Stimulated activated naive B cell treated with anti-CD40 and anti-IgM and Interleukin-4, amounts not matched to agents 10 μg/mL and 1 μg/mL and 100 μg/mL, for 72 hours (primary cell): Measurements from ENCODE around the gene ASCC1.

Source experiments
- ATAC-seq, 2 donors: fragments of 150-1000 bp; cut with Tn5 transposase; replicated peaks; 2 replicates each; pipeline ENCODE4 v1.10.0; 2021; ENCODE audit warnings: moderate library complexity in 1 of 2
- DNase-seq: peaks from one replicate; pipeline ENCODE4 v3.0.0; 2021
- H3K27ac Mint-ChIP-seq: one replicate; pipeline ENCODE4 v1.8.0; 2022; ENCODE audit warnings: mild to moderate bottlenecking, mixed read lengths
- H3K27me3 Mint-ChIP-seq, 2 donors: one replicate each; pipeline ENCODE4 v1.8.0; 2022; ENCODE audit warnings: mixed read lengths in 2 of 2
- H3K36me3 Mint-ChIP-seq, 2 donors: one replicate each; pipeline ENCODE4 v1.8.0; 2022; ENCODE audit warnings: mixed read lengths in 2 of 2, mild to moderate bottlenecking in 1 of 2
- H3K4me1 Mint-ChIP-seq, 2 donors: one replicate each; pipeline ENCODE4 v1.8.0; 2022; ENCODE audit warnings: mixed read lengths in 2 of 2, mild to moderate bottlenecking in 1 of 2
- H3K4me3 Mint-ChIP-seq, 2 donors: one replicate each; pipeline ENCODE4 v1.8.0; 2022; ENCODE audit warnings: mild to moderate bottlenecking in 2 of 2, mixed read lengths in 2 of 2, moderate library complexity in 1 of 2
- H3K9me3 Mint-ChIP-seq, 2 donors: one replicate each; pipeline ENCODE4 v1.8.0; 2022; ENCODE audit warnings: mixed read lengths in 2 of 2, mild to moderate bottlenecking in 1 of 2

The ASCC1 gene

GRCh38 chr10:72215611-72216549, at the start of gene ASCC1, which contains the start of gene ANAPC16:
Gene ASCC1, minus strand, starts transcription at chr10:72216276. Its CDS starts 2,978 bp downstream, at chr10:72213298.
Gene ANAPC16, plus strand, starts transcription at chr10:72216012. Its CDS starts 7,903 bp downstream, at chr10:72223915.
- Mint-ChIP-seq H3K27me3 (no peaks in the 10 kb centered on the region), H3K27ac (peak within 1 kb of the TSS; percentile 100), H3K36me3 (peaks cover 25 to 37% of the 10 kb centered on the region in 2 donors), H3K9me3 (no peaks in the 10 kb centered on the region), H3K4me1 (peaks cover 23 to 43% of the 10 kb centered on the region in 2 donors), H3K4me3 (peak within 1 kb of the TSS; percentile 88 to 94)
- DNase-seq (peak; percentile 94), ATAC-seq (peak; percentile 74 to 85)

- H3K9me3 Mint-ChIP-seq: no peaks in the 10 kb centered on the region
- ATAC-seq (no peak), DNase-seq (no peak)
- no peaks in the 10 kb centered on the region for H3K27me3 Mint-ChIP-seq
- H3K27ac Mint-ChIP-seq: no peak overlapping the region
- peaks cover 17 to 33% of the 10 kb centered on the region in 2 donors for H3K4me1 Mint-ChIP-seq
- no peaks in the 10 kb centered on the region for H3K36me3 Mint-ChIP-seq
- H3K4me3 Mint-ChIP-seq: no peak overlapping the region
Observed at GRCh38 chr10:72265508-72265907, 49.4 kb upstream of the ASCC1 start.

- H3K4me3 Mint-ChIP-seq: no peak overlapping the region
- H3K4me1 Mint-ChIP-seq: peaks cover 24 to 37% of the 10 kb centered on the region in 2 donors
- no peaks in the 10 kb centered on the region for H3K9me3 Mint-ChIP-seq
- H3K36me3 Mint-ChIP-seq: no peaks in the 10 kb centered on the region
- H3K27me3 Mint-ChIP-seq: no peaks in the 10 kb centered on the region
- DNase-seq (no peak), ATAC-seq (no peak)
- H3K27ac Mint-ChIP-seq: no peak overlapping the region
Observed at GRCh38 chr10:72264536-72264935, 48.5 kb upstream of the ASCC1 start.

GRCh38 chr10:72263613-72264241, 47.7 kb upstream of the ASCC1 start:
- DNase-seq: no peak
- Mint-ChIP-seq H3K36me3 (no peaks in the 10 kb centered on the region), H3K9me3 (no peaks in the 10 kb centered on the region), H3K27ac (peak overlapping the region; percentile 38), H3K4me3 (no peak overlapping the region), H3K4me1 (peaks cover 28 to 44% of the 10 kb centered on the region in 2 donors), H3K27me3 (no peaks in the 10 kb centered on the region)
- ATAC-seq: no peak

GRCh38 chr10:72261784-72262404, 45.8 kb upstream of the ASCC1 start:
- peak overlapping the region; percentile 97 for H3K27ac Mint-ChIP-seq
- DNase-seq (no peak), ATAC-seq (peak; percentile 22 to 31)
- H3K9me3 Mint-ChIP-seq: no peaks in the 10 kb centered on the region
- H3K27me3 Mint-ChIP-seq: no peaks in the 10 kb centered on the region
- no peaks in the 10 kb centered on the region for H3K36me3 Mint-ChIP-seq
- H3K4me3 Mint-ChIP-seq: peak overlapping the region; percentile 90 to 93
- H3K4me1 Mint-ChIP-seq: peaks cover 37 to 57% of the 10 kb centered on the region in 2 donors

- ATAC-seq (peak; percentile 70 to 73), DNase-seq (peak; percentile 75)
- Mint-ChIP-seq H3K4me3 (peak overlapping the region; percentile 90 to 93), H3K4me1 (peaks cover 40 to 64% of the 10 kb centered on the region in 2 donors), H3K9me3 (no peaks in the 10 kb centered on the region), H3K36me3 (no peaks in the 10 kb centered on the region), H3K27ac (peak overlapping the region; percentile 97), H3K27me3 (no peaks in the 10 kb centered on the region)
Observed at GRCh38 chr10:72260976-72261783, 45.1 kb upstream of the ASCC1 start.

GRCh38 chr10:72260239-72260975, 44.3 kb upstream of the ASCC1 start:
- H3K4me3 Mint-ChIP-seq: peak overlapping the region; percentile 90 to 93
- H3K27me3 Mint-ChIP-seq: no peaks in the 10 kb centered on the region
- ATAC-seq (peak; percentile 61 to 69), DNase-seq (peak; percentile 76)
- H3K36me3 Mint-ChIP-seq: no peaks in the 10 kb centered on the region
- H3K27ac Mint-ChIP-seq: peak overlapping the region; percentile 97
- H3K4me1 Mint-ChIP-seq: peaks cover 42 to 70% of the 10 kb centered on the region in 2 donors
- no peaks in the 10 kb centered on the region for H3K9me3 Mint-ChIP-seq

GRCh38 chr10:72259491-72260238, 43.6 kb upstream of the ASCC1 start:
- Mint-ChIP-seq H3K9me3 (no peaks in the 10 kb centered on the region), H3K4me1 (peaks cover 50 to 77% of the 10 kb centered on the region in 2 donors), H3K27ac (peak overlapping the region; percentile 91), H3K27me3 (no peaks in the 10 kb centered on the region), H3K4me3 (peak overlapping the region; percentile 67 to 75), H3K36me3 (no peaks in the 10 kb centered on the region)
- DNase-seq (peak; percentile 40), ATAC-seq (peak; percentile 39 to 41)

- ATAC-seq (no peak), DNase-seq (no peak)
- peaks cover 48 to 77% of the 10 kb centered on the region in 2 donors for H3K4me1 Mint-ChIP-seq
- H3K36me3 Mint-ChIP-seq: no peaks in the 10 kb centered on the region
- no peak overlapping the region for H3K27ac Mint-ChIP-seq
- H3K9me3 Mint-ChIP-seq: no peaks in the 10 kb centered on the region
- no peaks in the 10 kb centered on the region for H3K27me3 Mint-ChIP-seq
- no peak overlapping the region for H3K4me3 Mint-ChIP-seq
Observed at GRCh38 chr10:72258617-72259016, 42.5 kb upstream of the ASCC1 start.

- H3K27me3 Mint-ChIP-seq: no peaks in the 10 kb centered on the region
- peaks cover 56 to 85% of the 10 kb centered on the region in 2 donors for H3K4me1 Mint-ChIP-seq
- H3K36me3 Mint-ChIP-seq: no peaks in the 10 kb centered on the region
- peak overlapping the region in 1 of 2 donors; percentile 65 for H3K4me3 Mint-ChIP-seq
- ATAC-seq (peak; percentile 44), DNase-seq (peak; percentile 50)
- H3K27ac Mint-ChIP-seq: peak overlapping the region; percentile 85
- H3K9me3 Mint-ChIP-seq: no peaks in the 10 kb centered on the region
Observed at GRCh38 chr10:72257051-72257892, 41.2 kb upstream of the ASCC1 start.

GRCh38 chr10:72255977-72256729, 40.1 kb upstream of the ASCC1 start:
- no peaks in the 10 kb centered on the region for H3K36me3 Mint-ChIP-seq
- H3K9me3 Mint-ChIP-seq: no peaks in the 10 kb centered on the region
- ATAC-seq (no peak), DNase-seq (no peak)
- H3K27me3 Mint-ChIP-seq: no peaks in the 10 kb centered on the region
- H3K4me3 Mint-ChIP-seq: no peak overlapping the region
- H3K4me1 Mint-ChIP-seq: peaks cover 55 to 85% of the 10 kb centered on the region in 2 donors
- peak overlapping the region; percentile 68 for H3K27ac Mint-ChIP-seq
